NCI-H146 treated with DMSO at 0.1 percent for 48 hours (cell line): ENCODE results near the gene CHRNG.

Experiments used
- DNase-seq: peaks from one replicate; lab custom pipeline; 2025; ENCODE audit not compliant: unreplicated experiment; lab: John Stamatoyannopoulos, UW

CHRNG gene

DNA sequence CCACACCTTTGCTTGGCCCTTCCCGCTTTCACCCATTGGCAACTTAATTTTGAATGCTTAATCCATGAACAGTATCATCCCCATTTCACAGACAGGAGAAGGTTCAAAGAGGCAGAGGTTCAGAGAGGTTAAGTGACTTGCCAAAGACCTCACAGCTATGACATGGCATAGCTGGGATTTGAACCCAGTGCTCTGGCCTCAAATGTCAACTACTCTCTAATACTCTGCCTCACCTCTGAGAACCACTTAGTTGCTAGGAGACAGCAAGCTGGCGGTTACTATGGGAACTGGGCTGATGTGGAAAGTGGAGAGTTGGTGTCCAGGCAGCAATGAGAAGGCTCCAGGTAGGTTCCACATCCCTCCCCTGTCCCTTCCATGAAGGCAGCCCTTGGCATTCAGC is 35.1 kb upstream of the CHRNG start:
- no peak for DNase-seq

DNA sequence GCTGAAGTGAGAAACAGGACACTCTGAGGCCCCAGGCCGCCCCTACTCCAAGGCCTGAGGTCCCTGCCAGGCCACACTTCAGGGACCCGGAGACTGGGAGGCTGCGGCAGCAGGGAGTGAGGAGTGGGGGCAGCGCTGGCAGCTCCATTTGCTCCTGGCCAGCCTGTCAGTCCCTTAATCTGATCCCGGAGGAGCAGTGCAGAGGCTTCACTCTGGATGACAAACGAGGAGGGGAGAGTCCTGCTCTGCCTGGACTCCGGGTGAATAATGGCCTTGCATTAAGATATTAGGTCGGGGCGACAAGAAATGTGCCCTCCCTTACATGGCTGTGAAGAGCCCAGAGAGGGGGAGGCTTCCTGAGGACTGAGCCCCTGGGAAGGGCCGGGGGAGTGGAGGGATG is 33.6 kb upstream of the CHRNG start:
- no peak for DNase-seq

DNA sequence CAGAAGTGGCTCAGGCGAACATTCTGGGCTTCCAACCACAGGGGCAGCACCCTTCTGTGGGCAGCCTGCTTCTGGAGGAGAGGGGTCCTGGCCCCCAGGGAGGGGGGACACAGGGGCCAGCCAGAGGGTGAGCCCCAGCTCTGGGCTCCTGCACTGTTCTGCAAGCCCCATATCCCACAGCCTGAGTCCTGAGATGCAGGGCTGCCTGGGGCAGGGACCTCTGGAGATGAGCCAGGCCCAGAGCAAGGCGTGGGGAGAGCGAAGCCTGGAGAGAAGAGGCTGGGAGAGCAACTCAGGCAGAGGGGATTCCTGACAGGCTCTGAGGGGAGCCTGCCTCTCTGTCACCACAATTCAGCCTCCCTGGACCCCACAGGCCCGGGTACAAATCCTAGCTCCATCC is 32.8 kb upstream of the CHRNG start:
- no peak for DNase-seq

DNA sequence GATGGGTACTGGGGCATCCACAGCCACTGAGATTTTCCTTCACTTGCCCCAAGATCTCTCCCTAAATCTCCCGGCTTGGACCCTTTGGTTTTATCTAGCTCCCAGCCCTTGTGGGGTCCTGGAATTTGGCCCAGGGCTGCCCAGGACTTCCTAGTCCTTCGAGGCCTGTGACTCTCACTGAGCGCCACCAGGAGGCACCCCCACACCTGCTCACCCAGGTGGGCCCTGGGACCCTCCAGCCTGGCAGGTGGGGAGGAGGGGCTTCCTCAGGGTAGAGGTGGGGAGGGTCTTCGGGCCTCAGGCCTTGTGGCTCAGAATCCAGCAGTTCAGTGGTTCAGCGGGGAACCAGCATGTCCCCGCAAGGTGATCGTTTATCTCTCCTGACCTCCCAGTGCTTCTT is 31.2 kb upstream of the CHRNG start:
- DNase-seq, result no peak

DNA sequence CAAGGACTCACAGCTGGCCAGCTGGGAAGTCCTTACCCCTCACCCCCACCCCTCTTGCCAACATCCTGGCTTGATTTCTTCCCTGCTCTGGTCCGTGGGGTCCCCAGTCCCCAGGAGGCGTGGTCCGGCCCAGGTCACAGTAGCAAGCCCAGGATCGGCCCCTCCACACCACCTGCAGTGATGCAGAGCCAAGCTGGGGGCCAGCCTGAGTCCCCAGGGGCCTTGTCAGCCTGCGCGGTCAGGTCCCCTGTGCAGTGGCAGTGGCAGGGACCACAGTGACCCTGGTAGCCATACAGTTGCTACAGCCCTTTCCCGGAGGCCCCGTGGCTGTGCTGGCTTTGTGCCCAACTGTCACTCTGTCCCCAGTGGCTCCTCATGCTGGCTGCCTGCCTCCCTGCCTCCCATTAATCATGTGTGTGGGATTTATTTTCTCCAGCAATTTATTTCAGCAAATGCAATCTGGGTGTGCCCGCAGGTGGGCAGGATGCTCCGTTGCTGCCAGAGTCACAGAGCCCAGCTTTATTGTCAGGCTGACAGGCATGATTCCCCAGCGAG is 28.1 kb upstream of the CHRNG start:
- no peak for DNase-seq

DNA sequence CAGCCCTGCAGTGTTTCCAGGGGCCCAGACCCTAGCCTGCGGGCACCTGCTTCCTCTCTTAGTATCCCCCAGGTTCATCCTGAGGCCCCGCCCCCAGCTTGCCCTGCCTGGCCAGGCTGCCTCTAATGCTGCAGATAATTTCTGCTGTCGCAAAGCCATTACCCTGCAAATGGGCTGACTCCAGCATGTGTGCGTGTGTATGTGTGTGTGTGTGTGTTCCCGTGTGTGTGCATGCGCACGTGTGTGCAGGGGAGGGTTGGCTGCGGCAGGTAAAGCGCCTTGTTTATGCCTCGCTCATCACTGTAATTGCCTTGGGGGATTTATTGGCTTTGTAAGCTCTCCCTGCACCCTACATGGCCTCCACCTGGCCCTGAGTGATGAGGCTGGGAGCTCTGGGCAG is 26.9 kb upstream of the CHRNG start:
- DNase-seq, result no peak

DNA sequence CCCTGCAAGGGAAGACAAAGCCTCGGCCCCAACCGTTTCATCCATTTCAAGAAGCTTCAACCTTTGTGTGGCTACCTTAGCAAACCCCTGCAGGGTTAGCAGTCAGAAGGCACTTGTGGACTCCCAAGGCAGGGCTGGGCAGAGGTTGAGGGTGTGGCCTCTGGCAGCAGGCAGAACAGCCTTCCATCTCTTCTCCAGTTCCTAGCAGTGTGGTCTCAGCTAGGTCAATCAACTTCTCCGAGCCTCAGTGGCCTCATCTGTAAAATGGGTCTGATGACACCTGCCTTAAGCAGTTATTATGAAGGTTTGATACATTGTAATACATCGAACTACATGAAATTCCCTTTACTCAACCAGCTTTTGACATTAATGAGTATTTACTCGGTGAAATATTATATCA is 26.1 kb upstream of the CHRNG start:
- no peak for DNase-seq

DNA sequence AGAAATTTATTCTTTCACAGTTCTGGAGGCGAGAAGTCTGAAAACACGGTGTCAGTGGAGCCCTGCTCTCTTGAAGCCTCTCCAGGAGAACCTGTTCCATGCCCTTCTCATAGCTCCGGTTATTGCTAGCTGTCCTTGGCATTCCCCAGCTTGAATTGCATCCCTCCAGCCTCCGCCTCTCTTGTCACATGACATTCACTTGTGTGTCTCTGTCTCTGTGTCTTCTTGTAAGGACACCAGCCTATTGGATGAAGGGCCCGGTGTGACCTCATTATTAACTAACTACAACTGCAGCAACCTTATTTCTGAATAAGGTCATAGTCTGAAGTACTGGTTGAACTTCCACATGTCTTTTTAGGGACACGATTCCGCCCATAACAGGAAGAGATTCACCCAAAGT is 23.9 kb upstream of the CHRNG start:
- DNase-seq, result no peak

DNA sequence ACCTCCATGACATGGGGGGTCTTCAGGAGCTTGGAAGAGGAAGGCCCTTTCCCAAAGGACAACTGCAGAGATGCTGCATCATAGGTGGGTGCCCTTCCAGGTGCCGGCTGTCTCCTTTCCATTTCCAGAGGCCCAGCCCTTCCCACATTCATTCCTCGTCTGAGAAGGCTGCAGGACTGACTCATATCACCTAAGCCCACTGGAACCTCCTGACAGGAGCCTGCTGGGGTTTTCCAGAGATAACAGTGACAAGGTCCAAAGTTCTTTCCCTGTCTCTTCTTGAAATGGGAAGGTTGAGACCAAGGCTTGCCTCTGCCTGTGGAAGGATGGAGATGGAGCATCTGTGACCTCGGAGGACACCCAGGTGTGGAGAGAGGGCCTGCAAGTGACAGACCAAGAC is 22.9 kb upstream of the CHRNG start:
- no peak for DNase-seq

DNA sequence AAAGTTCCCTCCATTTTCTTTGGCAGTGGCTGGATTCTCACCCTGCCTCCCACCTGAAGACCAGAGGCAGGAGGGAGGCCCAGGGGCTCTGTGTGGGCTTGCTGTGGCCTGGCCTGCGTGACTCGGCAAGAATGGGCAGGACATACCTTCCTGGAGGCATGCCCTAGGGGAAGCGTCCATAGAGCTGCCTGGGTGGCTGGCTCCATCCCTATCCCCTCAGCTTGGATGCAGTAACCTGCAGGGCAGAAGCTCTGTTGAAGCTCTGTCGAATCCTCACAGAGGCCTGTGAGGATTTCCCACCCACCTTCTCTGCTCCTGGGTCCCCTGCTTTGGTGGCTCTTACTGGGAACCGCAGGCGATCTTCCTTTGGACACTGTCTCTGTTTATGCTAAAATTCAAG is 20.6 kb upstream of the CHRNG start:
- no peak for DNase-seq

DNA sequence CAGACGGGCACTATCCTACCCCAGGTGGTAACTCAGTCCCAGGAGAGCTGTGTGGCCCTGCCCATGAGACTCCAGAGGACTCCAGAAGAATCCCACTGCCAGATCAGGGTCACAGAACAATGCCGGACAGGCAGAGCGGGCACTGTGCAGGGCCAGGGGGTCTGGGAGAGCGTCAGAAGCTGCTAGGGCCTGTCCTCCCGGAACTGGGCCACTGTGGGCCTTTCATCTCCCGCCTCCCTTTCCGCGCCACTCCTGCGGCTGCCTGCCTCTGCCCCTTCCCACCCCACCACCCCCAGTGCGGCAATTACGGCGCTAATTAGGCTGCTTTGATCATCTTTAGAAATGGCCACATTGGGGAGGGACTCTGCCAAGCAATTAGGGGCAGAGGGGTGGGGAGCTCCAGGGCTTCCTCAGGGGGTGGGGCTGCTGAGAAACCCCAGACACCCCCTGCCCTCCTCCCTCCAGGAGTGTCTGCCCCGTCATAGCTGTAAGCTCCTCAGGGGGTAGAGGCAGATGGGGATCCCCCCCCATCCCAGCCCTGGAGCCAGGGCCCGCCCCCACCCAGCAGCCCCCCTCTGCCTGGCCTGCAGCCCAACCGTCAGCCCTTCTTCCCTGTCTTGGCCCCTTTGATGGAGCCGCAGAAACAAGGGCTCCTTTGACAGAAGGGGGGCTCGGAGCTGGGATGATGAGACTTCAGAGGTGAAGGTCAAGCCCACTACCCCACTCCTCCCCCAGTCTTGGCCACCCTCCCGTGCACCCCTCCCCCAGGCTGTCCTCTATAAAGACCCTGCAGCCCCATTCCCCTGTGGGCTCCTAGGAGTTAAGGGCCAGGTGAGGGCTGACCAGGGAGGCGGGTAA is 19.7 kb upstream of the CHRNG start, which contains the start of gene PRSS56:
PRSS56 (plus strand) TSS at position 808 of the 858 bp plus-strand sequence. CDS start 211 bp downstream, outside the sequence.
- DNase-seq, result no peak

DNA sequence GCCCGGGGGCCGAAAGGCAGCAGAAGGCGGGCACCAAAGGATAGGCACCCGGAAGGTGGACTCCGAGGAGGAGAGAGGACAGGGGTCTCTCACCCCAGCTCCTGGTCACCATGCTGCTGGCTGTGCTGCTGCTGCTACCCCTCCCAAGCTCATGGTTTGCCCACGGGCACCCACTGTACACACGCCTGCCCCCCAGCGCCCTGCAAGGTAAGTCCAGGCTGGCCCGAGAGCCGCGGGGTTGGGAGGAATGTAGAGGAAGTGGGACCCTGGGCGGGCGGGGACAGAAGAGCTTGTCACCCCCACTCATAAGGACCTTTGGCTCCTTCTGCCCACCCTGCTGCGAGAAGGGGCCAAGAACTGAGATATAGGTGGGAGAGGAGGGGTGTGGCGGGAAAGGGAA is 19.0 kb upstream of the CHRNG start:
- DNase-seq, result no peak

DNA sequence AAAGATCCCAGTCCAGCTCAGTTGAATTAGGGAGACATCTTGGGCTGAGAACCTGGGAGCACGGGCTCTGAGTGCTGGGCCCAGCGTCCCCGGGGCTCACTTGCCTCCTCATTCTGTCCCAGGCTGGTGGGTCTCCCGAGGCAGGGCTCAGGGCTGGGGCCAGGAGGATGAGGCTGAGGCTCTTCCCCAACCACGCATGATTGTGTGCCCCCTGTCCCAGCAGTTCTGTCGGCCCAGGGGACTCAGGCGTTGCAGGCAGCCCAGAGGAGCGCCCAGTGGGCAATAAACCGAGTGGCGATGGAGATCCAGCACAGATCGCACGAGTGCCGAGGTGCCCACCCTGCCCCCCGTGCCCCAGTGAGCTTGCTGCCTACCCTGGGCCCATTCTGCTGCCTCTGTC is 18.4 kb upstream of the CHRNG start:
- no peak for DNase-seq

DNA sequence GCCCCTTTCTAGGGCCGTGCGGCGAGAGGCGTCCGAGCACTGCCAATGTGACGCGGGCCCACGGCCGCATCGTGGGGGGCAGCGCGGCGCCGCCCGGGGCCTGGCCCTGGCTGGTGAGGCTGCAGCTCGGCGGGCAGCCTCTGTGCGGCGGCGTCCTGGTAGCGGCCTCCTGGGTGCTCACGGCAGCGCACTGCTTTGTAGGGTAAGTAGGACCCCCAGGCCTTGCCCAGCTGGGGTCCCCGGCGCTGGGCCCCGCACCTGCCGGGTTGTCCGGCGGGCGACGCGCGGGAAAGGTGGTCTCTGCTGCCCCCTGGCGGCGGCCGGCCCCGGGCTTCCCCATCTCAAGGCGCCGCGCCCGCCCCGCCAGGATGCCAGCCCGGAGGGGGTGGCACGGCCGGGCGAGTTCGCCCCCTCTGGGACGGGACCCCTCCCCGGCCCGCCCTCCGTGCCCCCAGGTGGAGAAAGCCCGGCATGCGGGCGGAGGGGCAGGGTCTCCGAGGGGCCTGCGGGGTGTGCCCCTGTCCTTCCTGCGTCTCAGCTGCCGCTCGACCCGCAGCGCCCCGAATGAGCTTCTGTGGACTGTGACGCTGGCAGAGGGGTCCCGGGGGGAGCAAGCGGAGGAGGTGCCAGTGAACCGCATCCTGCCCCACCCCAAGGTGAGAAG is 17.4 kb upstream of the CHRNG start:
- no peak for DNase-seq

DNA sequence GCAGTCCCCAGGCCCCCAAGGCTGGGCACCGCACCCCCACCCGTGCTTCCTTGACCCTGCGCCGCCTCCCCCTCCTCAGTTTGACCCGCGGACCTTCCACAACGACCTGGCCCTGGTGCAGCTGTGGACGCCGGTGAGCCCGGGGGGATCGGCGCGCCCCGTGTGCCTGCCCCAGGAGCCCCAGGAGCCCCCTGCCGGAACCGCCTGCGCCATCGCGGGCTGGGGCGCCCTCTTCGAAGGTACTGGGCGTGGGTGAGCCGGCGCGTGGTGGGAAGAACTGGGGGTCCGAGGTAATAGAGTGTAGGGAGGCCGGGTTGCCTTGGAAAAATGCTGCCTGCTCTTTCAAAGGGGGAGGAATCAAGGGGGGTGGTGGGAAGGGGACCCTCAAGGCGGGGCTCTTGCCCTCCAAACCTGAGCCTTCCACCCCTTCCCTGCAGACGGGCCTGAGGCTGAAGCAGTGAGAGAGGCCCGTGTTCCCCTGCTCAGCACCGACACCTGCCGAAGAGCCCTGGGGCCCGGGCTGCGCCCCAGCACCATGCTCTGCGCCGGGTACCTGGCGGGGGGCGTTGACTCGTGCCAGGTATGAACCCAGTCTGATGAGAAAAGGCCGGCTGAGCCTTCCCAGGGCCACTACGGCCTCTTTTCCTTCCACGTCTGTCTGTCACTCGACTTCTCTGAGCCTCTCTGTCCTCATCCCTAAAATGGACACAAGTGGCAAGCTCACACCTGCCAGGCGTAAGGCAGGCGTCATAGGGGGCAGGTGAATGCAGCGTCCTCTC is 16.7 kb upstream of the CHRNG start:
- DNase-seq, result no peak

DNA sequence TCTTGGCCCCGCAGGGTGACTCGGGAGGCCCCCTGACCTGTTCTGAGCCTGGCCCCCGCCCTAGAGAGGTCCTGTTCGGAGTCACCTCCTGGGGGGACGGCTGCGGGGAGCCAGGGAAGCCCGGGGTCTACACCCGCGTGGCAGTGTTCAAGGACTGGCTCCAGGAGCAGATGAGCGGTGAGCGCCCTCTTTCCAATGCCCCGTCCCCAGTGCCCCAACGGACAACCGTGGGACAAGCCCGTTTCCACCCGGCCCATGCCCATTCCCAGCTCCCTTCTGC is 16.1 kb upstream of the CHRNG start:
- DNase-seq, result no peak

DNA sequence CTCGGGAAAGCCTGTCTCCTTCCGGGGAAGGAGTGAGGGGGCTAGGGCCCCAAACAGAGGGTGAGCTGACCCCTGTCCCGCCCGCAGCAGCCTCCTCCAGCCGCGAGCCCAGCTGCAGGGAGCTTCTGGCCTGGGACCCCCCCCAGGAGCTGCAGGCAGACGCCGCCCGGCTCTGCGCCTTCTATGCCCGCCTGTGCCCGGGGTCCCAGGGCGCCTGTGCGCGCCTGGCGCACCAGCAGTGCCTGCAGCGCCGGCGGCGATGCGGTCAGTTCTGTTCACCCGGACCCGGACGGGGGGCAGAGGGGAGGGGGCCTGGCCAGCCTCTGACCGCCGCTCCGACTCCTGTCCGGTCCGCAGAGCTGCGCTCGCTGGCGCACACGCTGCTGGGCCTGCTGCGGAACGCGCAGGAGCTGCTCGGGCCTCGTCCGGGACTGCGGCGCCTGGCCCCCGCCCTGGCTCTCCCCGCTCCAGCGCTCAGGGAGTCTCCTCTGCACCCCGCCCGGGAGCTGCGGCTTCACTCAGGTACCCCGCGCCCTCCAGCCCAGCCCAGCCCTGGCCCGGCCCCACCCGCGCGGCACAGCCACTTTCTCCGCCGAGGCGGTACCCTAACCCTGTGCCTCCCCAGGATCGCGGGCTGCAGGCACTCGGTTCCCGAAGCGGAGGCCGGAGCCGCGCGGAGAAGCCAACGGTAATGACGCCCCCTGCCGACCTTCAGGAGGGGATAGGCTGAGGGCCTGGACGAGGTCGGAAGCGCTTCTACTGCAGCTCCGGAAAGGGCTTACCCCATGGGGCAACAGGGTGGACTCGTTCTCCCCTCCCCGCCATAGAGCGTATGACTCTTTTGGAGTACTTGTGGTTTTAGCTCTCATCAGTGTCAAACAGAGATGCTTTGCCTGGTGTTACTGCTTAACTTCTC is 15.6 kb upstream of the CHRNG start:
- no peak for DNase-seq

DNA sequence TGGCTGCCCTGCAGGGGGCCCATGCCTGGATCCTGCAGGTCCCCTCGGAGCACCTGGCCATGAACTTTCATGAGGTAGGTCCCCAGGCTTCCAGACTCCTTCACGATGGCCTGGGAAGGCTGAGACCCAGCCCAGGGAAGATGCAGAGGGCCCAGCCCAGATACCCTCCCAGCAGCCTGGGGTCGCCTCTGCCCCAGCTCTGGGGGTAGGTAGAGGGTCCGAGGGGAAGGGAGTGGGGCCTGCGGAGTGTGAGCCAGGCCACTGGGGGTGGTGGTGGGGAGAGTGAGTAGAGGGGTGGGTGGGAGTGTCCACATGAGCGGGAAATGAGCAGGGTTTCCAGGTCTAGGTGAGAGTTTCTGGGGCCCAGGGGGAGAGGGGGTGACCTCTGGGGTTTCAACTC is 14.7 kb upstream of the CHRNG start:
- DNase-seq, result no peak

DNA sequence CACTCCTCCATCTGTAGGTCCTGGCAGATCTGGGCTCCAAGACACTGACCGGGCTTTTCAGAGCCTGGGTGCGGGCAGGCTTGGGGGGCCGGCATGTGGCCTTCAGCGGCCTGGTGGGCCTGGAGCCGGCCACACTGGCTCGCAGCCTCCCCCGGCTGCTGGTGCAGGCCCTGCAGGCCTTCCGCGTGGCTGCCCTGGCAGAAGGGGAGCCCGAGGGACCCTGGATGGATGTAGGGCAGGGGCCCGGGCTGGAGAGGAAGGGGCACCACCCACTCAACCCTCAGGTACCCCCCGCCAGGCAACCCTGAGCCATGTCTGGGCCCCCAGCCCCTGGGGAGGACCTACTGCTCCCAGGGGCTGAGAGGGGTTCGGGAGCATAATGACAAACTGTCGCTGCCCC is 14.3 kb upstream of the CHRNG start:
- no peak for DNase-seq

DNA sequence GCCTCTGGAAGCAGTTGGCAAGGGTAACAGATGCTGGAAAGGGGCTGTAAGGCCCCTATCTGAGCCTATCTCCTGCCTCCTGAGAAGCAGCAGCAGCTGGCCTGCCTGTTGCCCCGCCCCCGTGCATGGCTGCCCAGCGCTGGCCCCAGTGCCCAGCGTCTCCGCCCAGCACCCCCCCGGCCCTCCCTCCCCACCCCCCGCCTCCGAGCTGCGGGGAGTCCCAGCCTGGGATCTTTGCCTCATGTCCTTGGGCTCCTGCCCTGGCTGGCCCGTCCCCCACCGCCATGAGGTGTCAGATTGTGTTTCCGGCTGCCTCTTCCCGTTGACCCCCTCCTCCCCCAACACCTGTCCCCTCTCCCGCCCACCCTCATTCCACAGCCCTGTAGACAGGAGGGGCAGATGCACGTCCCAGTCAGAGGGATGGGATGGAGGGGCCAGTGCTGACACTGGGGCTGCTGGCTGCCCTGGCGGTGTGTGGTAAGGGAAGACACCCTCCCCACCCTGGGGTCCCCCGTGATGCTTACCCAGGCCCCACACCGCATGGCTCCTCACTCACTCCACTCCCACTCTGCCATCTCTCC is 13.6 kb upstream of the CHRNG start, which contains the start of gene CHRND:
CHRND (plus strand) TSS at position 370 of the 581 bp plus-strand sequence; CDS start at position 426, 56 bp downstream.
- no peak for DNase-seq
